PFSK-1 (cell line): ENCODE results near the gene SLC5A3. TPM values are rescaled to one million over a fixed set of nuclear protein-coding genes. Genes with fewer than 3 reads are reported as not detected.
A peak's percentile ranks its signal among the peaks of the same experiment; 100 is the strongest.

Source experiments
- FOXP2 ChIP-seq: optimal IDR thresholded peaks from 2 replicates; pipeline ENCODE3; 2011; ENCODE audit warnings: borderline replicate concordance, control low read depth, inconsistent platforms; ENCODE audit not compliant: insufficient read depth; ENCODE audit errors: extremely low read length, extremely low read depth
- POLR2AphosphoS5 ChIP-seq: IDR thresholded peaks from 2 replicates; pipeline ENCODE4 v1.6.1; 2012; ENCODE audit warnings: low read depth, mild to moderate bottlenecking, control low read depth, low read length, moderate library complexity
- SIN3A ChIP-seq: IDR thresholded peaks from 2 replicates; pipeline ENCODE4 v1.6.1; 2012; ENCODE audit warnings: mild to moderate bottlenecking, low read length, moderate library complexity, borderline replicate concordance; ENCODE audit not compliant: insufficient read depth
- TAF1 ChIP-seq: IDR thresholded peaks from 2 replicates; pipeline ENCODE4 v1.6.1; 2012; ENCODE audit warnings: low read length, control low read depth, borderline replicate concordance; ENCODE audit not compliant: insufficient read depth
- polyA plus RNA-seq: library from polyadenylated mRNA; unstranded; fragments of >200 nt; gene quantifications from one replicate; pipeline ENCODE4 v1.2.1, GENCODE V29; 2012; ENCODE audit warnings: low read depth, missing spikeins; ENCODE audit not compliant: insufficient read length
- TF ChIP-seq, protein P1 (sequence below), 2 experiments: IDR thresholded peaks; 2 replicates each; pipeline versions ENCODE4 v1.6.1 to v1.8.0; 2011 to 2012; ENCODE audit warnings: low read depth in 2 of 2, low read length in 2 of 2, control low read depth in 1 of 2, inconsistent platforms in 1 of 2, mild to moderate bottlenecking in 1 of 2, moderate library complexity in 1 of 2; ENCODE audit not compliant: insufficient read depth in 1 of 2

The SLC5A3 gene
- polyA plus RNA-seq, result 2.6 TPM

DNA sequence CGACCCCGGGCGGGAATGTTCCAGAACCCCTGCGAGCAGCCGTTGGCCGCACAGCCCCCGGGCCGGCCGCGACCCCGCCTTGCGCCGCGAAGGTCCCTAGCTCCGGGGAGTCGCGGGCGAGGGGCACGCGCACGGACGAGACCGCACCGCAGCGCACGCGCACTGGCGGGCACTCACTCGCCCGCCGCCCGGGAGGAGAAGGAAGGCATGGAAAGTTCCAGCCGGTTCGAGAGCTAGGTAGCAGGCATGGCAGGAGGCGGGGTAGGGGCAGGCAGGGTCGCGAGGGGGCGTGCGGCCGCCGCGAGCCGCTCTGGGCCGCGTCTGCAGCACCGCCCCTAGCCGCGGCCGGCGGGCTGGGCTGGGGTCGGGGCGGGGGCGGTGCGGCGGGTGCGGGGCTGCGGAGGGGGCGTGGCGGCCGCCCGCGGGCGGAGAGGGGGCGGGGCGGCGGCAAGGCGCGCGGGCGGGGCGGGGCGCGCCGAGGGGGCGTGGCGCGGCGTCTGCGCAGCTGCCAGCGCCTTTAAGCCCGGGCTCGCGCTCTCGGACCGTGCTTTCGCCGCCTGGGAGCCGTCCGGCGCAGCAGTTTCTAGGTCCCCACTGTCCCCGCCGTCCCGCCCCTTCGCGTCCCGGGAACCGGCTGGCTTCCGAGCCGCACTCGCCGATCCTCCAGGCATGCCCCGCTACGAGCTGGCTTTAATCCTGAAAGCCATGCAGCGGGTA lies at the start of gene SLC5A3, which contains the start of gene MRPS6:
TSS of gene SLC5A3 (plus strand) at position 547 of the 717 bp plus-strand sequence. CDS start 21,621 bp downstream, outside the sequence.
TSS of gene MRPS6 (plus strand) at position 547 of the 717 bp plus-strand sequence. CDS start at position 670, 123 bp downstream.
- TF ChIP-seq FOXP2 (peak; percentile 69), POLR2AphosphoS5 (peak; percentile 92), TAF1 (peak; percentile 71; the same call in 1 of the 2 replicates), SIN3A (peak; percentile 87; the same call in 1 of the 2 replicates)
- TF ChIP-seq, protein P1, sequence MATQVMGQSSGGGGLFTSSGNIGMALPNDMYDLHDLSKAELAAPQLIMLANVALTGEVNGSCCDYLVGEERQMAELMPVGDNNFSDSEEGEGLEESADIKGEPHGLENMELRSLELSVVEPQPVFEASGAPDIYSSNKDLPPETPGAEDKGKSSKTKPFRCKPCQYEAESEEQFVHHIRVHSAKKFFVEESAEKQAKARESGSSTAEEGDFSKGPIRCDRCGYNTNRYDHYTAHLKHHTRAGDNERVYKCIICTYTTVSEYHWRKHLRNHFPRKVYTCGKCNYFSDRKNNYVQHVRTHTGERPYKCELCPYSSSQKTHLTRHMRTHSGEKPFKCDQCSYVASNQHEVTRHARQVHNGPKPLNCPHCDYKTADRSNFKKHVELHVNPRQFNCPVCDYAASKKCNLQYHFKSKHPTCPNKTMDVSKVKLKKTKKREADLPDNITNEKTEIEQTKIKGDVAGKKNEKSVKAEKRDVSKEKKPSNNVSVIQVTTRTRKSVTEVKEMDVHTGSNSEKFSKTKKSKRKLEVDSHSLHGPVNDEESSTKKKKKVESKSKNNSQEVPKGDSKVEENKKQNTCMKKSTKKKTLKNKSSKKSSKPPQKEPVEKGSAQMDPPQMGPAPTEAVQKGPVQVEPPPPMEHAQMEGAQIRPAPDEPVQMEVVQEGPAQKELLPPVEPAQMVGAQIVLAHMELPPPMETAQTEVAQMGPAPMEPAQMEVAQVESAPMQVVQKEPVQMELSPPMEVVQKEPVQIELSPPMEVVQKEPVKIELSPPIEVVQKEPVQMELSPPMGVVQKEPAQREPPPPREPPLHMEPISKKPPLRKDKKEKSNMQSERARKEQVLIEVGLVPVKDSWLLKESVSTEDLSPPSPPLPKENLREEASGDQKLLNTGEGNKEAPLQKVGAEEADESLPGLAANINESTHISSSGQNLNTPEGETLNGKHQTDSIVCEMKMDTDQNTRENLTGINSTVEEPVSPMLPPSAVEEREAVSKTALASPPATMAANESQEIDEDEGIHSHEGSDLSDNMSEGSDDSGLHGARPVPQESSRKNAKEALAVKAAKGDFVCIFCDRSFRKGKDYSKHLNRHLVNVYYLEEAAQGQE (IDR thresholded peaks at IDR 0.05; ENCODE audit: insufficient read depth in 1 of 2, low read depth in 2 of 2, low read length in 2 of 2), result no peak

DNA sequence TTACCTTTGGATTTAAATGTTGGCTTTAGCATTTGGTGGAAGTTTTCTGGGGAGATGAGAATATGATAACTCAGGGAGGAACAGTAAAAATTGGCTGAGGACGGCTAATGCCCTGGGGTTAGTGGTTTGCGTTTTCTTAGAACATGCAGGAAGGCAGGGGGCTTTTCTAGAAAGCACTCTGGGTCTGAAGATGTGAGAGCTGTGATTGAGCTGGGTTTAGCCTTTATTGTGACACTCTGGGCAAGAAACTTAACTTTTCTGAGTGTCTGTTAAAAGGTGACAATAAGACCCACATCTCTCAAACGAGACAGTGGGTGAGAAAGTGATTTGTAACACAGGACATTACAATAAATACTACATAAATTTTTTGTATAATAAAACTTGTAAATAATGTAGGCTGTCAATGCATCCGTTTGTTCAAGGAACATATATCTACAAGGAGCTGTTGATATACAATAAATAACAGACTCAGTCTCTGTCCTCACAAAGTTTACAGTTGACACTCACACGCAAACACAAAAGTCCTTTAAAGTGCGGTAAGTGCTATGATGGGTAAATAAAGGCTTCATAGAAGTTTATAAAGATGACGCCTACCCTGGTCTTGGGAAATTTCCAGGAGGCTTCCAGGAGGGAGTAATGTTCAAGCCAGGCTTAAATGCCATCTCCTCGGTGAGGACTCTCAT lies 49.5 kb upstream of the SLC5A3 start:
- TF ChIP-seq POLR2AphosphoS5 (no peak), SIN3A (no peak), TAF1 (no peak)
- TF ChIP-seq, protein P1 (IDR thresholded peaks at IDR 0.05; ENCODE audit: insufficient read depth in 1 of 2, low read depth in 2 of 2, low read length in 2 of 2), result no peak

DNA sequence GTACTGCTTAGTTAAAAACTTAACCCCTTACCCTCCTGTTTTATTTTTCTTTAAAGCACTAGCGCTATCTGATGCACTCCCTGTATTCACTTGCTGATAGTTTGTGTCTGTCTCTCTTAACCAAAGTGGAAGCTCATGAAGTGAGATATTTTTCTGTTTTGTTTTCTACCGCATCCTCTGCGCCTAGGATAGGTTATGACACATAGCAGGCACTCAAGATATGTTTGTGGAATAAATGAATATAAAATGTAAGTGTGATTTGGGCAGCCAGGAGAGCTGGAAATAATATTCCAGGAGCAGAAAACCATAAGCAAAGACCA lies 49.0 kb upstream of the SLC5A3 start:
- no peak for TF ChIP-seq TAF1
- no peak for TF ChIP-seq SIN3A
- TF ChIP-seq, protein P1 (IDR thresholded peaks at IDR 0.05; ENCODE audit: insufficient read depth in 1 of 2, low read depth in 2 of 2, low read length in 2 of 2), result no peak
- no peak for TF ChIP-seq FOXP2
- no peak for TF ChIP-seq POLR2AphosphoS5

DNA sequence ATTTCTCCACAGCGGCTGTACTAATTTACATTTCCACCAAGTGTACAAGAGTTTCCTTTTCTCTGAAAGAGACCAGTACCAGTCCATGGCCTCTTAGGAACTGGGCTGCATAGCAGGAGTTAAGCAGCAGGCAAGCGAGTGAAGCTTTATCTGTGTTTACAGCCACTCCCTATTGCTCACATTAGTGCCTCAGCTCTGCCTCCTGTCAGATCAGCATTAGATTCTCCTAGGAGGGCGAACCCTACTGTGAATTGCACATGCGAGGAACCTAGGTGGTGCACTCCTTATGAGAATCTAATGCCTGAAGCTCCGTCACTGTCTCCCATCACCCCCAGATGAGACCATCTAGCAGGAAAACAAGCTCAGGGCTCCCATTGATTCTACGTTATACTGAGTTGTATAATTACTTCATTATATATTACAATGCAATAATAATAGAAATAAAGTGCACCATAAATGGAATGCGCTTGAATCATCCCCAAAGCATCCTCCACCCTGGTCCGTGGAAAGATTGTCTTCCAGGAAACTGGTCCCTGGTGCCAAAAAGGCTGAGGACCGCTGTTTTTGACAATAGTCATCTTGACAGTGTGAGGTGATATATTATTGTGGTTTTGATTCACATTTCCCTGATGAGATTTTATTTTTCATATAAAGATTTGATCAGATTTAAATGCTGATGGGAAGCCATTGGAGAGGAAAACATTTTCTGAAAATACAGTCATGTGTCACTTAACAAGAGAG lies 45.5 kb upstream of the SLC5A3 start:
- TF ChIP-seq TAF1 (no peak), SIN3A (no peak), FOXP2 (no peak), POLR2AphosphoS5 (no peak)
- TF ChIP-seq, protein P1 (IDR thresholded peaks at IDR 0.05; ENCODE audit: insufficient read depth in 1 of 2, low read depth in 2 of 2, low read length in 2 of 2), result no peak
